A549 (cell line): ENCODE measurements around the gene RIMBP2.

Source experiments
- CHD2 ChIP-seq: fragments of 150-350 bp; IDR thresholded peaks from 2 replicates; pipeline ENCODE4 v1.6.1; 2014; ENCODE audit warnings: low read length; ENCODE audit not compliant: partially characterized antibody
- CTCF ChIP-seq: fragments of >200 bp; sonication (Bioruptor Twin); formaldehyde crosslinking; IDR thresholded peaks from 3 replicates; pipeline ENCODE4 v1.5.1; 2016
- ESRRA ChIP-seq: fragments of 150-350 bp; IDR thresholded peaks from 2 replicates; pipeline ENCODE4 v1.6.1; 2014; ENCODE audit warnings: mild to moderate bottlenecking, low read length, borderline replicate concordance
- MYC ChIP-seq: IDR thresholded peaks from 2 replicates; pipeline ENCODE4 v1.6.1; 2012; ENCODE audit warnings: mild to moderate bottlenecking, inconsistent platforms, low read length, improper control_type of control experiment, borderline replicate concordance
- PBX3 ChIP-seq: IDR thresholded peaks from 2 replicates; pipeline ENCODE4 v1.6.1; 2012
- PHF8 ChIP-seq: fragments of 200-600 bp; sonication (generic); IDR thresholded peaks from 2 replicates; pipeline ENCODE4 v1.6.1; 2016; ENCODE audit warnings: low read depth, mild to moderate bottlenecking, antibody characterized with exemption, moderate library complexity, borderline replicate concordance
- REST ChIP-seq: fragments of 200-600 bp; sonication (generic); IDR thresholded peaks from 2 replicates; pipeline ENCODE4 v1.6.1; 2016; ENCODE audit warnings: antibody characterized with exemption, mild to moderate bottlenecking, moderate library complexity

- TF ChIP-seq CTCF, result no peak
- TF ChIP-seq PBX3, result no peak
- TF ChIP-seq MYC, result no peak
- no peak for TF ChIP-seq CHD2
- TF ChIP-seq ESRRA, result no peak
- TF ChIP-seq REST, result no peak
- TF ChIP-seq PHF8, result no peak
Observed at GRCh38 chr12:130549361-130549760, 166.7 kb downstream of the RIMBP2 start.
